Ovary (tissue), 9 donors: ENCODE data around the gene DNMBP. TPM values are rescaled to one million over a fixed set of nuclear protein-coding genes. Genes with fewer than 3 reads are reported as not detected.

Experiments used
- DNase-seq, 5 donors: peaks; one replicate each; pipeline ENCODE4 v3.0.0-alpha.2; 2019 to 2020
- H3K27ac ChIP-seq, 2 donors: fragments of 200-600 bp; one replicate each; pipeline versions ENCODE4 v1.5.1 to v1.8.0; 2019 to 2022
- H3K27me3 ChIP-seq: fragments of 200-600 bp; one replicate; pipeline ENCODE4 v1.8.0; 2022
- H3K36me3 ChIP-seq: fragments of 200-600 bp; sonication (generic); one replicate; pipeline ENCODE4 v1.5.1; 2019
- H3K4me1 ChIP-seq: one replicate; pipeline ENCODE4 v1.8.1; 2013; ENCODE audit warnings: mild to moderate bottlenecking, moderate library complexity; ENCODE audit not compliant: insufficient read depth
- H3K4me3 ChIP-seq: fragments of 200-600 bp; sonication (generic); one replicate; pipeline ENCODE4 v1.5.1; 2017
- H3K9me3 ChIP-seq, 2 donors: fragments of 200-600 bp in 1 of 2; sonication (generic) in 1 of 2; one replicate each; pipeline versions ENCODE4 v1.5.1 to v1.8.1; 2013 to 2019; ENCODE audit warnings: mild to moderate bottlenecking in 1 of 2, moderate library complexity in 1 of 2
- EP300 ChIP-seq: sonication (generic); formaldehyde crosslinking; IDR thresholded peaks from one replicate; pipeline ENCODE4 v1.6.1; 2017; ENCODE audit warnings: antibody characterized with exemption
- POLR2A ChIP-seq: fragments of 450-650 bp; IDR thresholded peaks from one replicate; pipeline ENCODE4 v1.6.1; 2017; ENCODE audit warnings: antibody characterized with exemption, mild to moderate bottlenecking, moderate library complexity
- WGBS, 3 donors: extraction: QIAGEN DNeasy Blood & Tissue Kit in 1 of 3; methylation state at CpG; one replicate each; pipeline versions ENCODE4 v1.1.5 to v1.1.7; 2013 to 2017; 5-methylcytosine and 5-hydroxymethylcytosine counted together
- intact Hi-C, 4 donors: fragments of 100-400 bp; cut with DNase I; formaldehyde crosslinking; loops; one replicate each; pipeline versions ENCODE4 v1.11.0 to v1.15.1; 2022 to 2023
- polyA plus RNA-seq, 2 donors: library from polyadenylated mRNA; stranded (reverse); fragments of 200-250 nt in 1 of 2; fragments of 350-450 nt in 1 of 2; fragmentation: Illumina TruSeq in 1 of 2; extraction: RNeasy Lipid Tissue Mini Kit (QIAGEN cat#74804) in 1 of 2; gene quantifications; one replicate each; pipeline ENCODE4 v1.2.3, GENCODE V29; 2013 to 2014
- total RNA-seq, 7 donors: library from RNA; depleted of rRNA in 2 of 7; stranded (reverse); fragments of >200 nt in 2 of 7; fragmentation: NEBNext Ultra II Directional in 3 of 7; extraction: Animal tissue kit (Norgen Biotek cat#: 25700) in 3 of 7; gene quantifications; one replicate each; pipeline versions ENCODE4 v1.1.0 to v1.2.4, GENCODE V29; 2016 to 2023
- TF ChIP-seq, protein P1 (sequence below), 3 donors: fragments of 450-650 bp in 2 of 3; fragments of 200-600 bp in 1 of 3; IDR thresholded peaks; one replicate each; pipeline versions ENCODE4 v1.5.1 to v1.8.0; 2016 to 2022; ENCODE audit warnings: antibody characterized with exemption in 3 of 3, mild to moderate bottlenecking in 1 of 3
- donor health status: DM: no; HTN: no; CAD: no; lungs with moderate emphysema.
- donor health status: DM: no; HTN: no; CAD: no.
- donor health status: Bipolar disorder and iron deficiency.
- donor health status: DM: yes; HTN: yes; CAD: no.
- donor health status: DM: no; HTN: no; CAD: no.
- donor health status: DM: yes; HTN: yes; CAD: no.

DNMBP gene
- total and polyA plus RNA-seq, 9 donors, result 10.8 to 25.4 (median 20.3) TPM

DNA sequence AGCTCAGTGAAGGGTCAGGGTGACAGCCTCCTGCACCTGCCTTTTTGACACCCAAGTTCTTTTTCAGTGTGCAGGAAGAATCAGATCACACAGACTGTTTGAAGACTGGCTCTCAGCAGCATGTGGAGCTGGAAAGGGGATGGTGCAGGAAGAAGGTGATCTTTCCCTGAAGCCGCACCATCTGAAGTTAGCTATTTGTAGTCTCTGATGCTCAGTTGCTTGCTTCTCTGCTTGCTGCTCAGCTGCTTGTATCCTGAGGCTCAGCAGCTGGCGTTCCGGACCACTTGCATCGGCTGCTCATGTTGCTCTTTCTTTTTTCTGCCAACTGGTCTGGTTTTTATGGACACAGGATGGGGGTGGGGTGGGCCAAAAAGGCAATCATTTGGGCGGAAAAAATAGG, 15.8 kb upstream of the DNMBP start:
- DNase-seq, result no peak
- Histone ChIP-seq H3K27ac (no peak overlapping the region), H3K9me3 (no peaks in the 10 kb centered on the region), H3K36me3 (no peaks in the 10 kb centered on the region), H3K4me3 (no peak overlapping the region), H3K27me3 (no peaks in the 10 kb centered on the region), H3K4me1 (no peaks in the 10 kb centered on the region)
- intact Hi-C loops, result no loop called here
- TF ChIP-seq EP300, result no peak
- TF ChIP-seq POLR2A, result no peak
- TF ChIP-seq, protein P1, sequence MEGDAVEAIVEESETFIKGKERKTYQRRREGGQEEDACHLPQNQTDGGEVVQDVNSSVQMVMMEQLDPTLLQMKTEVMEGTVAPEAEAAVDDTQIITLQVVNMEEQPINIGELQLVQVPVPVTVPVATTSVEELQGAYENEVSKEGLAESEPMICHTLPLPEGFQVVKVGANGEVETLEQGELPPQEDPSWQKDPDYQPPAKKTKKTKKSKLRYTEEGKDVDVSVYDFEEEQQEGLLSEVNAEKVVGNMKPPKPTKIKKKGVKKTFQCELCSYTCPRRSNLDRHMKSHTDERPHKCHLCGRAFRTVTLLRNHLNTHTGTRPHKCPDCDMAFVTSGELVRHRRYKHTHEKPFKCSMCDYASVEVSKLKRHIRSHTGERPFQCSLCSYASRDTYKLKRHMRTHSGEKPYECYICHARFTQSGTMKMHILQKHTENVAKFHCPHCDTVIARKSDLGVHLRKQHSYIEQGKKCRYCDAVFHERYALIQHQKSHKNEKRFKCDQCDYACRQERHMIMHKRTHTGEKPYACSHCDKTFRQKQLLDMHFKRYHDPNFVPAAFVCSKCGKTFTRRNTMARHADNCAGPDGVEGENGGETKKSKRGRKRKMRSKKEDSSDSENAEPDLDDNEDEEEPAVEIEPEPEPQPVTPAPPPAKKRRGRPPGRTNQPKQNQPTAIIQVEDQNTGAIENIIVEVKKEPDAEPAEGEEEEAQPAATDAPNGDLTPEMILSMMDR (IDR thresholded peaks at IDR 0.05), result no peak
- WGBS, 3 donors, result 46 to 62% (median 57%) methylated on average over 5 of the region's 5 CpGs

DNA sequence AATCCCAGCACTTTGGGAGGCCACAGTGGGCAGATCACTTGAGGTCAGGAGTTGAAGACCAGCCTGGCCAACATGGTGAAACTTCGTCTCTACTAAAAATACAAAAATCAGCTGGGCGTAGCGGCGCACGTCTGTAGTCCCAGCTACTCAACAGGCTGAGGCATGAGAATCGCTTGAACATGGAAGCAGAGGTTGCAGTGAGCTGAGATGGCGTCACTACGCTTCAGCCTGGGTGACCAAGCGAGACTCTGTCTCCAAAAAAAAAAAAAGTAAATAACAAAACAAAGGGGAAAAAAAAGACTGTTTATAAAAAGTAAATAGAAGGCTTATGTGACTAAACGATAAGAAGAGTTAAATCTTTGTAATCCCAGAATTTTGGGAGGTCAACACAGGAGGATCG, 15.0 kb upstream of the DNMBP start:
- Histone ChIP-seq H3K4me1 (no peaks in the 10 kb centered on the region), H3K27ac (no peak overlapping the region), H3K4me3 (no peak overlapping the region), H3K27me3 (no peaks in the 10 kb centered on the region), H3K36me3 (no peaks in the 10 kb centered on the region), H3K9me3 (no peaks in the 10 kb centered on the region)
- TF ChIP-seq, protein P1 (IDR thresholded peaks at IDR 0.05), result no peak
- TF ChIP-seq POLR2A (no peak), EP300 (no peak)
- intact Hi-C loops, result no loop called here
- no peak for DNase-seq
- WGBS, 3 donors, result 83 to 94% (median 92%) methylated on average over 11 of the region's 11 CpGs

DNA sequence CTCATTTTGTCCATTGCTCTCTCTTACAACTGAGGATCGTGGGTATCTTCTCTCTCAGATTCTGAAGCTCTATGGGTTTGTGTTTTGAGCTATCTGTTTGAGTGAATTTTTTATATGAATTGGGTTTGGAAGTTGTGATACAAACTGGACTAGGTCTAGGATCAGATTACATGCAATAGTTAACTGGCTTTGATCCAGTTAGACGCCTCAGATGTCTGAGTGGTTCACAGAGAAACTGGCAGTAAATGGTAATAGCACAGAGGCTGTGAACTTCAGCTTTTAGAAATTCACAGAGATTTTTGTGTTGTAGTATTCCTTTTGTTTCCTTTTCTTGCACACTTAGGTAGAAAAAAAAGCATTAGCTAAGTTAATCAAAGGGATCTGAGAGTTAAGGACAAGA, 12.7 kb upstream of the DNMBP start:
- Histone ChIP-seq H3K4me1 (no peaks in the 10 kb centered on the region), H3K36me3 (no peaks in the 10 kb centered on the region), H3K4me3 (no peak overlapping the region), H3K27me3 (no peaks in the 10 kb centered on the region), H3K27ac (no peak overlapping the region), H3K9me3 (no peaks in the 10 kb centered on the region)
- TF ChIP-seq, protein P1 (IDR thresholded peaks at IDR 0.05), result no peak
- no peak for DNase-seq
- 59 to 70% (median 63%) methylated on average over 2 of the region's 2 CpGs for WGBS, 3 donors
- intact Hi-C loops, result no loop called here

DNA sequence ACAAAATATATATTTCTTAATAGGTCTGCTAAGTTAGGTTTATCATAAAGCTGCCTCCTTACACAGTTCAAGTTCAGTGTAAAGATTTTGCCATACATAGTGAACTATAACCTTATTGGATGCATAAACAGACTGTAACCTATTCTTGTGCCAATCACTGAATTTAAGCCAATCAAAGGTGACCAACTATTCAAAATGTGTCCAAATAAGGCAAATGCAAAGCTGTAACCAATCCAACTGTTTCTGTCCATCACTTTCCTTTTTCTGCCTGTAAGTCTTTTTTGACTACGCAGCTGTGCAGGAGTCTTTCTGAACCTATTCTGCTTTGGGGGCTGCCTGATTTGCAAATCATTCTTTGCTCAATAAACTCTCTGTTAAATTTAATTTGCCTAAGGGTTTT, 11.6 kb upstream of the DNMBP start:
- H3K27ac ChIP-seq, result no peak overlapping the region

More for the DNA sequence above, 11.6 kb upstream of the DNMBP start:
- H3K4me1 ChIP-seq, result no peaks in the 10 kb centered on the region
- H3K27me3 ChIP-seq, result no peaks in the 10 kb centered on the region
- DNase-seq, result no peak
- TF ChIP-seq, protein P1 (IDR thresholded peaks at IDR 0.05), result no peak
- TF ChIP-seq EP300 (no peak), POLR2A (no peak)
- H3K4me3 ChIP-seq, result no peak overlapping the region
- H3K36me3 ChIP-seq, result no peaks in the 10 kb centered on the region
- intact Hi-C loops, result no loop called here
- H3K9me3 ChIP-seq, result no peaks in the 10 kb centered on the region
- 83 to 92% (median 89%) methylated on average over 1 of the region's 1 CpG for WGBS, 3 donors
